LoVo (cell line): ENCODE data around the gene SLC10A3.

ENCODE experiments used
- DNase-seq: peaks from one replicate; pipeline ENCODE4 v3.0.0-alpha.2; 2016; ENCODE audit warnings: low spot score

Gene SLC10A3

GRCh38 chrX:154439841-154440240 lies 50.6 kb downstream of the SLC10A3 start:
- DNase-seq, result no peak

GRCh38 chrX:154437971-154438893 lies 52.2 kb downstream of the SLC10A3 start:
- DNase-seq, result no peak
